ENCODE measurements around the gene CIAO2B.
"Not testable (repeated sequence)": the region's sequence is repeated elsewhere in the genome, so short reads cannot be mapped to it uniquely, and the experiment has no call there.

CIAO2B gene

DNA sequence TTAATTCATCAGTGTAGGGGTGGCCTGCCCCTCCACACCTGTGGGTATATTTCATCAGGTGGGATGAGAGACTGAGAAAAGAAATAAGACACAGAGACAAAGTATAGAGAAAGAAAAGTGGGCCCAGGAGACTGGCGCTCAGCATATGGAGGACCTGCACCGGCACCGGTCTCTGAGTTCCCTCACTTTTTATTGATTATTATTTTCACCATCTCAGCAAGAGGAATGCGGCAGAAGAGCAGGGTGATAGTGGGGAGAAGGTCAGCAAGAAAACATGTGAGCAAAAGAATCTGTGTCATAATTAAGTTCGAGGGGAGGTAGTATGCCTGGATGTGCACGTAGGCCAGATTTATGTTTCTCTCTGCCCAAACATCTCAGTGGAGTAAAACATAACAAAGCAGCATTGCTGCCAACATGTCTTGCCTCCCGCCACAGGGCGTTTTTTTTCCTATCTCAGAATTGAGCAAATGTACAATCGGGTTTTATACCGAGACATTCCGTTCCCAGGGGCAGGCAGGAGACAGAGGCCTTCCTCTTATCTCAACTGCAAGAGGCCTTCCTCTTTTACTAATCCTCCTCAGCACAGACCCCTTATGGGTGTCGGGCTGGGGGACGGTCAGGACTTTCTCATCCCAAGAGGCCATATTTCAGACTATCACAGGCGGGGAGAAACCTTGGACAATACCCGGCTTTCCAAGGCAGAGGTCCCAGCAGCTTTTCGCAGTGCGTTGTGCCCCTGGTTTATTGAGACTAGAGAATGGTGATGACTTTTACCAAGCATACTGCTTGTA, 21.4 kb upstream of the CIAO2B start:
- not testable (repeated sequence) for DNase-seq (ENCODE audit: low read depth)

DNA sequence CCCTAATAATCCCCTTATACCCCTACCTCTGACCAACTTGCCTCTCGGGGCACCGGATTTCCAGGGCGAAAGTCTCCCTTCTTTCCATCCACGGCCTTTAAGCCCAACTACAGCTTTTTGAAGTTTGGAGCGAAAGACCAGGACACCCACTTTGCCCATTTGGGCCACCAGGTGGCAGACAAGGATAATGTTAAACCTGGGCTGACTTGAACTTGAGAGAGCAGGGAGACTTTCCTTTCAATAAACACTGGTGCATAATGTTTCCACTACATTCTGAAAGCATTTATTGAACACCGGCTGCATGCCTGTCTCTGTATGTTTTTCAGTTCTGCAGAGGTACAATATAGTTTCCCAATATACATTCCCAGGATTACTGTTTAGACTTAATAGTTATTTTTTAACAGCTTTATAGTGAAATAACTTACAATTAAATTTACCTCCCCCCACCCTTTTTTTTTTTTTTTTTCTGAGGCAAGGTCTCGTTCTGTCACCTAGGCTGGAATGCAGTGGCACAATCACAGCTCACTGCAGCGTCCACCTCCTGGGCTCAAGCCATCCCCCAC, 20.0 kb upstream of the CIAO2B start:
- DNase-seq (ENCODE audit: low read depth) = peak; percentile 44

DNA sequence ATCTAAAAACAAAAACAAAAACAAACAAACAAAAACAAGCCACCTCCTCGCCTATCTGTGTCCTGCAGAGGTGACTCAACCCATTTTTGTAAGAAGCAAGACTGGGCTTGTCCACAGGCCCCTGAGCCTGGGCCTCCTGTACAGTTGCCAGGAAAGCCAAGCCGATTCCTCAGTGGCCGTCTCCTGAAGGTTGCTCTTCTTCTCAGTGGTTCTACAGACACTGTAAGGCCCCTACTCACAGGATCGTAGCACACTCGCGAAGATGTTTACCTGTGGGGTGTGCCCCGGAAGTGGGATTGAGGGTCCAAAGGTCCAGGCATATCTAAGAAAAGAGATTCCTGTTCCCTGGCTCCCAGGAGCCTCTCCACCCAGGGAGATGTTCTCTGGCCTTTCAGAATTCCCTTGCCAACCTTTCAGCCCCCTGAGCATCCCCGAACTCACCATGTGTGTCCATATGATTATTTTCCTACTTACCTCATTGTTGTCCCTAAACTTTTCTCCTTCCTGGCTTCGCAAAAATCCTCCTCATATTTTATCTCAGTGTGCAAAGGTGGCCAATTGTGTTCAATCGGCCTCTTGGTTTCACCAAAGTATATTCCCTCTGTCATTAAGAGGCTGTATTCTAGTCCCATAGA, 19.4 kb upstream of the CIAO2B start:
- no peak for DNase-seq (ENCODE audit: low read depth)

DNA sequence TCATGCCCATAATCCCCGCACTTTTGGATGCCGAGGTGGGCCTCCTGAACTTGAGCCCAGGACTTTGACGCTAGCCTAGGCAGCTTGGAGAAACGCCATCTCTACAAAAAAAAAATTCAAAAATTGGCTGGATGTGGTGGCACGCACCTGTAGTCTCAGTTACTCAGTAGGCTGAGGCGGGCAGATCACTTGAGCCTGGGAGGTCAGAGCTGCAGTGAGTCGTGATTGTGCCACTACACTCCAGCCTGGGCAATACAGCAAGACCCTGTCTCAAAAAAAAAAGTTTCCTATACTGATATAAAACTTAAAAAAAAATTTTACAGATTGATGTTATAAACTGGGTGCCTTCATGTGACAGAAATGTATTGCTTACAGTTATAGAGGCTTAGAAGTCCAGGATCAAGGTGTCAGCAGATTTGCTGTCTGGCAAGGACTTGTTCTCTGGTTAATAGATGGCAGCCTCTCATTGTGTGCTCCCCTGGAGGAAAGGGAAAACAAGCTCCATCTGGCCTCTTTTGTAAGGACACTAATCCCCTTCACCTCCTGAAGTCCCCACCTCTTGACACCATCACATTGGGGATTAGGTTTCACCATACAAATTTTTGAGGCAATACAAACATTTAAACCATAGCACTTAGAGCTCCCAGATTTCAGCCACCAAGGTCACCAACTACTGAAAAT, 18.4 kb upstream of the CIAO2B start:
- DNase-seq (ENCODE audit: low read depth) = no peak

DNA sequence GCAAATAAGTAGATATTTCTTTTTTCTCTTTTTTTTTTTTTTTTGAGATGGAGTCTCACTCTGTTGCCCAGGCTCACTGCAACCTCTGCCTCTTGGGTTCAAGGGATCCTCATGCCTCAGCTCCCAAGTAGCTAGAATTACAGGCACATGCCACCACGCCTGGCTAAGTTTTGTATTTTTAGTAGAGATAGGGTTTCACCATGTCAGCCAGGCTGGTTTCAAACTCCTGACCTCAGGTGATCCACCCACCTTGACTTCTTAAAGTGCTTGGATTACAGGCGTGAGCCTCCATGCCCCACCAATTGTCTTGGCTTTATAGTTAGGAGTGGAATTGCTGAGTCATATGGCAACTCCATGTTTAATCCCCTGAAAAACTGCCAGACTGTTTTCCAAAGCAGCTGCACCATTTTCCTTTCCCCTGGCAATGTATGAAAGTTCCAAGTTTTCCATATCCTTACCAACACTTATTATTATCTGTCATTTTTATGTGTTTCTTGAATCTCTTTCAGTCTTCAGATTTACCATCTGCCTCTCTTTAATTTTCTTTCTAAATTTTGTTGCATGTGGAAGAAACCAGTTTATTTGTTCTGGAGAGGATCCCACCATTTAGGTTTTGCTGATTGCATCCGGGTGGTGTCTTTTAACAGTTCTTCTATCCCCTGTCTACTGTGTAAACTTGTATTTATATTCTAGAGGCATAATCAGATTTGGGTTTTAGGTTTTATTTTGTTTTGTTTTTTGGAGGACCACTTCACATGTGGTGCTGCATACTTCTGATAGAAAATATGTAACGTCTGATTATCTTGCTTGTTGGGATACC, 17.0 kb upstream of the CIAO2B start:
- no peak for DNase-seq (ENCODE audit: low read depth)

DNA sequence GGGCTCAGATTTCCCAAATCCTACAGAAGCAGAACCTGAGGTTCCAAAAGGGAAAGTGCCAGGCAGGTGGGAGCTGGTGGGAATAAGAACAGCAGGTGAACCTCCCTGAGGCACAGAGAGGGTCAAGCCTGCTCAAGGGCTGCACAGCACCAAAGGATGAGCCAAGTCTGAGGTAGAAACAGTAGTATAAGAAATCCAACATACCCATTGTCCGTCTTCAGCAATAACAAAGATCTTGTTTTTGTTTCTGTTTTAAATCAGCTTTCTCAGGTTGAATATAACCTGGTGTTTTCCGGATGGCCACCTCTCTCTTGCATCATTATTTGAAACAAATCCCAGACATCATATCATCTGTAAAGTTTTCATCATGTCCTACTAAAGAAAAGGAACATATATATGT, 16.2 kb upstream of the CIAO2B start:
- DNase-seq (ENCODE audit: low read depth) = no peak

DNA sequence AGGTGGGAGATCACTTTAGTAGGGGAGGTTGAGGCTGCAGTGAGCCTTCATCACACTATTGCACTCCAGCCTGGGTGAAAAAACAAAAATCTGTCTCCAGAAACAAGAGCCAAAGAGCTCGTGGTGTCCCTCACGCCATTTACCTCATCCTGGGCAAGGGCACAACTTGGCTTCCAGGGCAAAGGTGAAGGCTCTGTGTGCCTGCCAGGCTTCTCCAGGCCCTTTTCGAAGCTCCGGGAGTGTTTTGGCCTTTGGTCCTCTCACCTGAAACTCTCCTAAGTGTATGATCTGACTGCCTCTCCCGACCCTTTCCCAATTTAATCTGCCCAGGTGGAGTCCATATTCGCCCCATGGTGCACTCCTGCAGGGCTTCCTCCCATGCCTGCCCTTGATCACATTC, 15.3 kb upstream of the CIAO2B start:
- no peak for DNase-seq (ENCODE audit: low read depth)

DNA sequence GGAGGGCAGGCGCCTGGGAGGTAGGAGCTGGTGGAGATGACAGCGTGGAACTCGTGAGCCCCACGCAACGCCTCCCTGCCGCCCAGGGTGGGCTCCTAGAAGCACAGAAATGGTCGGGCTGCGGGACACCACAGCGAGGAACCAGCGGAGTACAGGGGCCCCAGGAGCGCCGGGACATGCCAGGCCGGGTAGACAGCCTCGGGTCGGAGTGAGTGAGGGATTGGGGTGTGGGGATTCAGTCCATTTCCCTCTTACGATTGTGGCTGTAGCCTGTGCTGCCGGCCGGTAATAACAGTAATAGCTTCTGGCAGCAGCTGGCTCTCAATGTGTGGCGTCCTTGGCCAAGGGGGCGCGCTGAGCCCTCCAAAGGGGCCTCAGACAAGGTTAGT, 14.6 kb upstream of the CIAO2B start:
- DNase-seq (ENCODE audit: low read depth) = no peak

DNA sequence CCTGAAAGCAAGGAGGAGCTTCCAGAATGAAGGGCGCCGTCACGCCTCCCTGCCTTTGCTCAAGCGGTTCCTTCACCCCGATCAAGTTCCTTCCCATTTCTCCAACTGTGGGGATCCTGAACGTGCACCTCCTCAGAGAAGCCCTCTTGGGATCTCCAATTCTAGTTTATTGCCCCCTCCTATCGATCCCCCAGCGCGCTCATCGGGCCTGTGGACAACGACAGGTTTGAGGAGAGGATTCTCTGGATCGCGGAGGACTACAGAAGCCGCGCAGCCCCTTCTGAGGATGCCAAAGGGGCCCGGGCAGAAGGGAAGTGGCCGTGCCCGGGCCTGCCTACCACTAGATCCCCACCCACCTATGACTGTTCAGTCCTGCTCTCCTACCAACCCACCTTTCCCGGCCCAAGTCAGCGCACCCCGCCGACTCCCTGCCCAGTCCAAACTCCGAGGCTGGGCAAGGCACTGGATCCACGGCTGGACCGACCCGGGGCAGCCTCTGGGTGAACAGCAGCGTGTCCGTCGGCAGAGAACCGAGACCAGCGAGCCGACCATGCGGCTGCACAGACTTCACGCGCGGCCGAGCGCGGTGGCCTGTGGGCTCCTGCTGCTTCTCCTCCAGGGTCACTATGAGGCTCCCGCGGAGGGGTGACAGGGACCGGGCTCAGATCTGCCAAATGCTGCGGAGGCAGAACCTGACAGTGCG, 14.1 kb upstream of the CIAO2B start:
- no peak for DNase-seq (ENCODE audit: low read depth)

DNA sequence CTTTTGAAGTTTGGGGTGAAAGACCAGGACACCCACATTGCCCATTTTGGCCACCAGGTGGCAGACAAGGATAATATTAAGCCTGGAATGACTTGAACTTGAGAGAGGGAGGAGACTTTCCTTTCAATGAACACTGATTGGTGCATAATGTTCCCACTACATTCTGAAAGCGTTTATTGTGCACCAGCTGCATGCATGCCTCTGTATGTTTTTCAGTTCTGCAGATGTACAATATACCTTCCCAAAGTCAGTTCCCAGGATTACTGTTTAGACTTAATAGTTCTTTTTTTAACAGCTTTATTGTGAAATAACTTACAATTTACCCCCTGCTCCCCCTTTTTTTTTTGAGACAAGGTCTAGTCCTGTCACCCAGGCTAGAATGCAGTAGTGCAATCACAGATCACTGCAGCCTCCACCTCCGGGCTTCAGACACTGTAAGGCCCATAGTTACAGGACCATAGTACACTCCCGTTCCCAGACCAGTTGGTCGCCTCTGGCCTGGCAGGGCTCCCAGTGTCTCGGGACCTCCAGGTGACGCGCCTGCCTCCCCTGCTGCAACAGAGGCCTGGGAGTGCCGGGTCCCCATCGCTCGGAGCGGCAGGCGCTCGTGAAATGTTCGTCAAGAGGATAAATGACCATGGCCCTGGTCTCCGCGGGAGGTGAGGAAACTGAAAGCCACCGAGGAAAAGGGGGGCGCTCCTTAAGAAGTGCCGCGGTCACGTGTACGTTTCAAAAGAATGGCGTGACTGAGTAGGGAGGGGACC, 13.3 kb upstream of the CIAO2B start:
- DNase-seq (ENCODE audit: low read depth) = peak; percentile 65

DNA sequence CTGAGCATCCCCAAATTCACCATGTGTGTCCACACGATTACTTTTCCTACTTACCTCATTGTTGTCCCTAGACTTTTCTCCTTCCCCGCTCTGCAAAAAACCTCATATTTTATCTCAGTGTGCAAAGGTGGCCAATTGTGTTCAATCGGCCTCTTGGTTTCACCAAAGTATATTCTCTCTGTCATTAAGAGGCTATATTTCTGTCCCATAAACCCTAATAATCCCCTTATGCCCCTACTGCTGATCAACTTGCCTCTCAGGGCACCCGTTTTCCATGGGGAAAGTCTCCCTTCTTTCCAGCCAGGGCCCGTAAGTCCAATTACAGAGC, 12.7 kb upstream of the CIAO2B start:
- DNase-seq (ENCODE audit: low read depth) = no peak

DNA sequence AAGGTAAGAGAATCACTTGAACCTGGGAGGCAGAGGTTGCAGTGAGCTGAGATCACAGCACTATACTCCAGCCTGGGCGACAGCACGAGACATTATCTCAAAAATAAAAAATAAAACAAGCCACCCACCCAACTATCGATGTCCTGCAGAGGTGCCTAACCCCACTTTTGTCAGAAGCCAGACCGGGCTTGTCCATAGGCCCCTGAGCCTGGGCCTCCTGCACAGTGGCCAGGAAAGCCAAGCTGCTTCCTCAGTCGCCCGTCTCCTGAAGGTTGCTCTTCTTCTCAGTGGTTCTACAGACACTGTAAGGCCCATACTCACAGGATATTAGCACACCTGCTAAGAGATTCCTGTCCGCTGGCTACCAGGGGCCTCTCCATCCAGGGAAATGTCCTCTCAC, 12.3 kb upstream of the CIAO2B start:
- DNase-seq (ENCODE audit: low read depth) = no peak

DNA sequence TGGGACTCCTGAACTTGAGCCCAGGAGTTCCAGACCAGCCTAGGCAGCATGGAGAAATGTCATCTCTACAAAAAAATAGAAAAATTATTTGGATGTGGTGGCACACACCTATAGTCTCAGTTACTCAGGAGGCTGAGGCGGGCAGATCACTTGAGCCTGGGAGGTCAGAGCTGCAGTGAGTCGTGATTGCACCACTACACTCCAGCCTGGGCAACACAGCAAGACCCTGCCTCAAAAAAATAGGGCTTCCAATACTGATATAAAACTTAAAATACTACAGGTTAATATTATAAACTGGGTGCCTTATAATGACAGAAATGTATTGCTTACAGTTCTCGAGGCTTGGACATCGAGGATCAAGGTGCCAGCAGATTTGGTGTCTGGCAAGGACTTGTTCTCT, 11.7 kb upstream of the CIAO2B start:
- DNase-seq (ENCODE audit: low read depth) = no peak

DNA sequence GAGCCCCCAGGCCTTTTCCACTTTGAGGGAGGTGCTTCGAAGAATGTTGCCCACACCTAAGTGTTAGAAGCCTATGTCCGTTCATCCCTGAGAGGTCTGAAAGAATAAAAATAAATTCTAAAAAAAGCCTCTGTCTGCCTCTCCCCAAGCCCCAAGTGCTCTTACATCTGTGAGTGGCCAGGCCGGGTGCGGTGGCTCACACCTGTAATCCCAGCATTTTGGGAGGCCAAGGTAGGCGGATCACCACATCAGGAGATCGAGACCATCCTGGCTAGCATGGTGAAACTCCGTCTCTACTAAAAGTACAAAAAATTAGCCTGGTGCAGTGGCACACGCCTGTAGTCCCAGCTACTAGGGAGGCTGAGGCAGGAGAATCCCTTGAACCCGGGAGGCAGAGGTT, 10.8 kb upstream of the CIAO2B start:
- not testable (repeated sequence) for DNase-seq (ENCODE audit: low read depth)

DNA sequence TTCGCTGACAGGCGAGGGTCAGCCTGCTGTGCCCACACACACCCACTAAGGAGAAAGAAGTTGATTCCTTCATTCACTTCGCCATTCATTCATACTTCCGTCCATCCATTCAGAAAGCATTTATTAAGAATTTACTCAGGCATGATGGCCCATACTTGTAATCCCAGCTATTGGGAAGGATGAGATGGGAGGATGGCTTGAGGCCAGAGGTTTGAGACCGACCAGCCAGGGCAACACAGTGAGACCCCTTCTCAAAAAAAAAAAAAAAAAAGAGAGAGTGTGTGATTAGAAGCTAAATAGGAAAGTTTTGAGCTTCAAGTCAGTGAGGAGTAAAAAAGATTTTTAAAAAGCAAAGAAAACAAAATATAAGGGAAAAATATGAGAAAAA, 9.8 kb upstream of the CIAO2B start:
- DNase-seq (ENCODE audit: low read depth) = no peak

DNA sequence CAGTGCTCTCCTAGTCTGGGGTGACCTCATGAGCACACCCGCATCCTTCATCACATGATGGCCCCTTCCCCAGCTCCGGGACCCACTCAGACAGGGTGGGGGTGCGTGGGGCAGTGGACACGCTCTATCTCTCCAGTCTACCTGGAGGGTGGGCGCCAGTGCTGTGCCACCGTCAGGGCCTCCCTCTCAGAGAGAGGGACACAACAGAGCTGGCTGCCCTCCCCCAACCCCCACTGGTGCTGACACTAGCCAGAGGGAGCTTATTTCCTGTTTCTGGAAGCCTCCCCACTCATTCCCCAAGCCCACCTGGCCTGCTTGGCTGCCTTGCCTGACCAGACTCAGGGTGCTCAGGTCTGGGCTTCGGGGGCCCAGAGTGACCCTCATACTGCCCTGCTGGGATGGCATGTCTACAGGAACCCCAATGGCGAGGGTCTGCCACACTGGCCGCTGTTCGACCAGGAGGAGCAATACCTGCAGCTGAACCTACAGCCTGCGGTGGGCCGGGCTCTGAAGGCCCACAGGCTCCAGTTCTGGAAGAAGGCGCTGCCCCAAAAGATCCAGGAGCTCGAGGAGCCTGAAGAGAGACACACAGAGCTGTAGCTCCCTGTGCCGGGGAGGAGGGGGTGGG, 9.3 kb upstream of the CIAO2B start:
- DNase-seq (ENCODE audit: low read depth) = no peak

DNA sequence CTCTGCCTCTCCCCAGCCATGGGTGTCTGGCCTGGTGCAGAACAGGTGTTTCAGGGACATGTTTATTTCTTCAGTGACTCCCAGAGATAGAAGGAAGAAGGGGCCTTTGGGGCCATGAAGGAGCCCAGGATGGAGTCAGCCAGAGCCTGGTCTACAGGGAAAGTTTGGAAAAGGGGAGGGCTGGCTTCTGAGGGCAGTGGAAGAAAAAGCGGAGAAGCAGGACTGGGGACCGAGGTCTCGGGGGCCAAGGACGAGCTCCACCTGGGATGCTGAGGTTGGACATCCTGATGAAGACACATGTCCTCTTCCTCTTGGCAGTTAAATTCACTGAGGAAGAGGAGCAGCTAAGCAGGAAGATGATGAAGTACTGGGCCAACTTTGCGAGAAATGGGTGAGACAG, 8.8 kb upstream of the CIAO2B start:
- DNase-seq (ENCODE audit: low read depth) = no peak

DNA sequence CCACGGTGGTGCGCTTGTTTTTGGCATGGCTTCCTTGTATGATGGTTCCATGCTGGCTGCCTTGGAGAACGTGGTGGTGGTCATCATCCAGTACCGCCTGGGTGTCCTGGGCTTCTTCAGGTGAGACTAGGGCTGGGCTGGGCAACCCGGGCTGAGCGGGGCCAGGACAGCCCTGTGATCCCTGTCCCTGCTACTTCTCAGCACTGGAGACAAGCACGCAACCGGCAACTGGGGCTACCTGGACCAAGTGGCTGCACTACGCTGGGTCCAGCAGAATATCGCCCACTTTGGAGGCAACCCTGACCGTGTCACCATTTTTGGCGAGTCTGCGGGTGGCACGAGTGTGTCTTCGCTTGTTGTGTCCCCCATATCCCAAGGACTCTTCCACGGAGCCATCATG, 6.0 kb upstream of the CIAO2B start:
- DNase-seq (ENCODE audit: low read depth) = no peak

DNA sequence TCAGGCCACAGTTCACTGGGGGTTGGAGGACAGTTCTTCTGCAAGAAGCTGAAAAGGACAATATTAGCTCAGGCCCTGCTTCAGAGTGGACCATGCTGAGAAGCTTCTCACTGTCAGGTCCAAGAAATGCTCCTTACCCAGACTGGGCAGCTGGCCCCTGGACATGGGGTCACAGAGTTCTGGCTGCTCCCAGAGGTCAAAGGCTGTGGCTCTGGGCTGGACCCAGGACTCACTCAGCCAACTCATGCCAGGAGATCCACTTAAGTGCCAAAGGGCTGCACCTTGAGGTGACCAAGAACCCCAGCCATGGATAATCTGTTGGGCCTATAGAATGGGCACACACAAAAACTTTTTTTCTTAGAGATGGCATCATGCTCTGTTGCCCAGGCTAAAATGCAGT, 5.2 kb upstream of the CIAO2B start:
- DNase-seq (ENCODE audit: low read depth) = no peak

DNA sequence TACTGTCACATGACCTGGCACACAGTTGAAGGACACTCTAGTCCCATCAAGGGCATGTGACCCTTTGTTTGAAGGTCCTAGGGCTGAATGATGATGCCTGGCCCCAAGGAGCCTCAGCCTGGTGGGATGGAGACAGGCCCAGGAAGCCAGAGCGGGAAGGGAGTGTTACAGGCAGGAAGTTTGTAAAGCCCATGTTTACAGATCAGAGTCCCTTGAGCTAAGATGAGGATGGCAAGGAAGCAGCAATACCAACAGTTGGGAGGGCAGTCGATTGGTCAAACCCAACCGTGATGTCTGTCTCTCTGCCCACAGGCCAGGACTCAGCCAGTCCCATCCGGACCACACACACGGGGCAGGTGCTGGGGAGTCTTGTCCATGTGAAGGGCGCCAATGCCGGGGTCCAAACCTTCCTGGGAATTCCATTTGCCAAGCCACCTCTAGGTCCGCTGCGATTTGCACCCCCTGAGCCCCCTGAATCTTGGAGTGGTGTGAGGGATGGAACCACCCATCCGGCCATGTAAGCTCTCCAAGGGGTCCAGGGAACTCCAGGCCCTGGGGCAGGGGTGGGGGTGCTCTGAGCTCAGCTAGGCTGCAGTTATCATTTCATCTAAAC, 3.6 kb upstream of the CIAO2B start:
- no peak for DNase-seq (ENCODE audit: low read depth)

Measured in GM04504 (cell line).